Epithelial cell of prostate (primary cell): ENCODE results near the gene COL9A2.

Experiments used
- DNase-seq: peaks from one replicate; pipeline ENCODE4 v3.0.0-alpha.2; 2011; ENCODE audit warnings: low read depth, low spot score
- H3K27ac ChIP-seq: fragments of 450-650 bp; 2 replicates; pipeline ENCODE4 v1.5.1; 2017; ENCODE audit warnings: mild to moderate bottlenecking

Gene COL9A2

DNA sequence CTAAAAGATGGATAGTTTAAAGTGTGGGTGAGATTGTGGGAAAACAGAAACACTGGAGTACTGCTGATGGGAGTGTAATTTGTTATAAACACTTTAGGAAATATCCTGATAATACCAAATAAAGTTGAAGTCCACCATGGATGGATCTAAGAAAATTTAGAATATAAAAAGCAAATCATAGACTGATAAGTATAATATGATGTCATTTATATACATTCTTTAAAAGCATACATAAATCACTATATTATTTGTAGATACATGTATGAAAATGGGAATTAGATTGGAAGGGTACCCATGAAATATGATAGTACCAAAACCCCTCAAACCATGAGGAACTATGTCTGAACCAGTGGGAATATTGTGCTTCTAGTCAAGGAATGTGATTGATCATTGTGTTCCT is 51.2 kb downstream of the COL9A2 start:
- H3K27ac ChIP-seq: peak overlapping the region; percentile 71
- DNase-seq: no peak

DNA sequence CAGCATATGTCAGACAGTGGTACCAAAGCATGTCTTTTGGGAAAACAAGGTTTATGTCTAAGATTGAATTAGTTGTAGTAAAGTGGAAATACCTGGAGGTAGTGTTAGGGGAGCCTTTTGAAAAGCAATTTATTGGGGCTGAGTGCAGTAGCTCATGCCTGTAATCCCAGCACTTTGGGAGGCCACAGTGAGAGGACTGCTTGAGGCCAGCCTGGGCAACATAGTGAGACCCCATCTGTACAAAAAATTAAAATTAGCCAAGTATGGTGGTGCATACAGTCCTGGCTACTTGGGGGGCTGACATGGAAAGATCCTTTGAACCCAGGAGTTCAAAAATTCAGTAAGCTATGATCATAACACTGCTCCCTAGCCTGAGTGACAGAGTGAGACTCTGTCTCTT is 51.8 kb downstream of the COL9A2 start:
- no peak for DNase-seq
- H3K27ac ChIP-seq: peak overlapping the region; percentile 71

DNA sequence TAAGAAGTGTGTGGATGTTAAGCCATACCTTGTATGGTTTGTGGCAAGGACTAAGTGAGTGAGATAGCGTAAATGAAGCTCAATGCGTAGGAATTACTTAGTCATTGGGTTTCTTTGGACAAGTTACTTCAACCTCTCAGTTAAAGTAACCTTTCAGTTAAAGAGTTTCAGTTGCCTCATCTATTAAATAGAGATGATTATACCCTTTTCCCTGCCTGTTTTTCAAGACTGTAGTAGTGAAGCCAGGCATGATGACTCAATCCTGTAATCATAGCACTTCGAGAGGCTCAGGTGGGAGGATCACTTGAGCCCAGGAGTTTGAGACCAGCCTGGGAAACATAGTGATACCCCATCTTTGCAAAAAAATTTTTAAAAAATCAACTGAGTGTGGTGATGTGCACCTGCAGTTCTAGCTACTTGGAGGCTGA is 52.7 kb downstream of the COL9A2 start:
- no peak for DNase-seq
- H3K27ac ChIP-seq: peak overlapping the region; percentile 67

DNA sequence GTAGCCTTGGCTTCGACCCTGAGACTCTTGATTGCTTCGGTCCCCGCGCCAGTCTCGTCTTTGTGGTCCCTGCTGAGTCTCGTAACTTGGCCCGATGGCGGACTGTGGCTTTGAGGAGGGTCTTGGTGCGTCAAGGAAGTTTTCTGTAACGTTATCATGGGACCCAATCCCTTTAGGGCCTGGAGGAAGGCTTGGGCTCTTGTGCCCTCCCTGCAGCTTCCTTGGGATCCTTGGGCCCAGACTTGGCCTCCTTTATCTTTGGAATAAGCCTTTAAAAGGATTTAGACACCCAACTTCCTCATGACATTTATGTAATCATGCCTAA is 58.7 kb downstream of the COL9A2 start:
- no peak for DNase-seq
- H3K27ac ChIP-seq: peak overlapping the region; percentile 98

DNA sequence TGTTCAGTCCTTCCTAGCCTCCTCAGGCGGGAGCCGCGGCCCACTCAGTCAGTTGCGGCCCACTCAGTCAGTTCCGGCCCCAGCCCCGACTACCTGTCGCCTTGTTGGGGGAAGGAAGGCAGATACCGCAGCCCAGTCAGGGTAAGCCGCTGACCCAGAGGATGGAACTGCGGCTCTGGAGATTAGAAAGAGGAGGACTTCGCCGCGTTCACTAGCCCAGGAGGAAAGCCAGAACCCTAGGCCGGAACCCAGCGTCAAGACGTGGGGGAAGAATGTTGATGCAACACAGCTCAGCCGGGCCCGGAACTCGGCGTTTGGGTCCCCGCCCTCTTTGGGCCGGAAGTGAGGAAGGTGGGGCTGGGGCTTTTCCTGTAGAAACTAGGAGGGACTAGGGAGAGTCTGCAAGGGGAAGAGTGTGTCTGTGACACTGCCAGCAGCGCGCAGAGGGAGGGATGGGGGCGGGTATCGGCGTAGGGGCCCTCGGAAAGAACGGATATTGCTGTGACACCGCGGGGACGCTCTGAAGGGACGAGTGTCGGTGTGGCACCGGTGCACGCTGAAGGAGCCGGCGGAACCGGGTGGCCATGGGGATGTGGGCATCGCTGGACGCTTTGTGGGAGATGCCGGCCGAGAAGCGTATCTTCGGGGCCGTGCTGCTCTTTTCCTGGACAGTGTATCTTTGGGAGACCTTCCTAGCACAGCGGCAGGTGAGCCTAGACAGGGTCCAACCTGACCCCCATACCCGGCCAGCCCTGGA is 59.2 kb downstream of the COL9A2 start, which contains the start of gene ZMPSTE24:
Gene ZMPSTE24, plus strand, starts transcription at position 549 of the 757 bp plus-strand sequence. Its CDS starts 36 bp downstream, at position 585.
- peak within 1 kb of the TSS; percentile 98 for H3K27ac ChIP-seq
- peak; percentile 93 for DNase-seq

DNA sequence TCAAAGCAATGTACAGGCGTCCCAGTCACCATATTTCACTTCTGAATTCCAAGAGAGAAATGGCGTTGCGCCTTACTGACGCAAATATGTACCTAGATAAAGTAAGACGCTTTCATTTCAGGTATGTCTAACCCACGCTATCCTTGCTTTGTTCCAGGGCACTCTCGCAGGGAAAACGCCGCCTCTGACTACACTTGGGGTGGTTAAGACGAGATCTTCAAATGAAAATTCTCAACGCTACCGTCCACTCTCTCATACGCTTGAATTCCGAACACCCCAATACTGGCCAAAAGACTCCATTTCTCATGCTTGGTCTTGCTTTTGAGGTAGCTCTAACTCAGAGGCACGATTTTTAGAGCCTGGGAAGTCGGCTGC is 59.8 kb downstream of the COL9A2 start:
- DNase-seq: no peak

DNA sequence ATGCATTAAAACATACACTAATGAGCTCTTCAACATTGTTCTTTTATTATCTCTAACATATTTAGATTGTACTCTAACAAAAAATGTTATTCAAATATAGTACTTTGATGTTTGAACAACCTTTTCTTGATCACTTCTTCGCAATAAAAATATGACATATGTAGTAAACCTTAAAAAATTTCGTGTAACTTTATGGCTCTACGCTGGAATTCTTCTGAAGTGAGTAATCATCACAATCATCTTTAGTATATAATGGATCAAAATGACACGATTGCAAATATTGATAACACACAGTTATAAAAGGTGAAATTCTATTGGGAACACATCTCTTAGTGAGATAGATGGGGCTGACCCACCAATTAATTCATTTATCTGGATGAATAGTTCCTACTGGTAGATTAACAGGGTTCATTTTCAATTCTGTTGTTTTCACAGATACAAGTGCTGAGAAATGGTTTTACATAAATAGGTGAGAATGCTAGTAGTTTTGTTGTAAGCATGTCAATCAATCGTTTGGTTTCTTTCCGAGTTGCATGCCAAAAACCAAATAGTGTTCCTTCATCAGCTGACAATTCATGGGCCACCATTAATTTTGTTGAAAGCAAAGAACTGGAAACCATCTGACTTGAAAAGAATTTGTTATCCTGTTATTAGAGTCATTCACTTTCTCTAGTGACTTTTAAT is 60.5 kb downstream of the COL9A2 start:
- no peak for DNase-seq
- H3K27ac ChIP-seq: peak overlapping the region; percentile 98

More for the DNA sequence above, 59.8 kb downstream of the COL9A2 start:
- H3K27ac ChIP-seq: peak overlapping the region; percentile 98

DNA sequence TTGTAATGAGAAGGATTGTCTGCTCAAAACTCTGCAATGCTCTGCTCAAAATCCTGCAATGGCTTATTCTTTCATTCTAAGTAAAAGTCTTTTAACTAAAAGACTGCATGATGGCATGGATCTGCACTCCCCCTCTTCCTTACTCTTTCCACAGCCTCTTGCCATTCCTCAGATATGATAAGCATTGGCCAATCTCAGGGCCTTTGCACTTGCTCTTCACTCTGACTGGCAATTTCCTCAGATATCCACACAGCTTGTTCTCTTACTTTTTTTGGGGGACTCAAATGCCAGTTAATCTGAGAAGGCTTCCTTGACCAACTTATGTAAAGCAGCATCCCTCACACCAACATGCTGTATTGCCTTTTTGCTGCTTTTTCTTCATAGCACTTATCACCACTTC is 61.9 kb downstream of the COL9A2 start:
- H3K27ac ChIP-seq: no peak overlapping the region
- no peak for DNase-seq

DNA sequence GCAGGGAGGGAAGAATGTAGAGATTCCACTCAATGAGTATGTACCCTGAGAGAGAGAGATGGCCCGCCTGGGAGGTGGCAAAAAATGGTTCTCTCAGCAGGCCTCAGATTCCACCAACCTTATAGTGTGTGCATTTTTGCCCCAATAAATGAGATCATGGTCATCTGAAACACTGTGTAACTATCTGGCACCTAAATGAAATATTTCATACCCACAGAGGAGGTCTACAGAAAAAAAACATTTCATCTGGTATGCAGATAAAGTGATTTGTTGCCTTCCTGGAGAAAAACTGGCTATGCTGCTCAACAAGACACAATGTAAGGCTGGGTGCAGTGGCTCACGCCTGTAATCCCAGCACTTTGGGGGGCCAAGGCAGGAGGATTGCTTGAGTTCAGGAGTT is 64.5 kb downstream of the COL9A2 start:
- H3K27ac ChIP-seq: no peak overlapping the region
- no peak for DNase-seq

DNA sequence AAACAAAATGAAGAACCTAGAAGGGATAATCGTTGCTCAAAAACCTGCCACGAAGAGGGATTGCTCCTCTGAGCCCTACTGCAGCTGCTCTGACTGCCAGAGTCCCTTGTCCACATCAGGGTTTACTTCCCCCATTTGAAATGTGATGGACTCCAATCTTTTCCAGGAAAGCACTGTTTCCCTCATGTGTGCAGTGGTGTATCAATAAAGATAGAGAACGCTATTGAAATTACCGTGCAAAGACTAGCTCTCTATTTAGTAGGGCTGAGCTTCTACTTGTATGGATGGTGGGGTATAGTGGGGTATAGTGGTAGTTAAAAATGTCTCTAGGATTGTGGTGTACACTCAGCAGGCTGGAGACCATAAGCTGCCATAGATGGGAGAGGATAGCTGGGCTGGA is 65.6 kb downstream of the COL9A2 start:
- no peak for DNase-seq
- no peak overlapping the region for H3K27ac ChIP-seq
